ENCODE results near the gene UST.
"Not testable (repeated sequence)": the region's sequence is repeated elsewhere in the genome, so short reads cannot be mapped to it uniquely, and the experiment has no call there.

UST gene

GRCh38 chr6:148983101-148983761 is 236.4 kb downstream of the UST start:
- no peak for DNase-seq

DNA sequence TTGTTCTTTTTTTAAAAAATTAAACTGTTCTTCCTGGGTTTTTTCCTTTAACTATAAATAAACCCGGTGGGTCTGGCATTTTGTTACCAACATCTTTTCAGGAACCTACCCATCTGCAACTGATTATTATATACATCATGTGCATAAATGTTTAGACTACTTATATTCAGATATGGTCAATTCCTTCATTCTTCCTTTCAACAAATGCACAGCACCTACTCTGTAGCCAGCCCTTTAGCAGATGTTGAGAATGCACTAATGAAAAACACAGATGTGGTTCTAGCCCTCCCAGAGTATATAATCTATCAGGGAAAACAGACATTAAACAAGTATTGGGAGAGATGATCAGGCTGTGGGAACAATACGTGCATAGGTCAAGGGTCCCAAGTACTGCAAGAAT is 237.1 kb downstream of the UST start:
- no peak for DNase-seq

- no peak for DNase-seq
These were observed 237.8 kb downstream of the UST start for GRCh38 chr6:148984531-148985056.

GRCh38 chr6:148985499-148985898 is 238.7 kb downstream of the UST start:
- no peak for DNase-seq

DNA sequence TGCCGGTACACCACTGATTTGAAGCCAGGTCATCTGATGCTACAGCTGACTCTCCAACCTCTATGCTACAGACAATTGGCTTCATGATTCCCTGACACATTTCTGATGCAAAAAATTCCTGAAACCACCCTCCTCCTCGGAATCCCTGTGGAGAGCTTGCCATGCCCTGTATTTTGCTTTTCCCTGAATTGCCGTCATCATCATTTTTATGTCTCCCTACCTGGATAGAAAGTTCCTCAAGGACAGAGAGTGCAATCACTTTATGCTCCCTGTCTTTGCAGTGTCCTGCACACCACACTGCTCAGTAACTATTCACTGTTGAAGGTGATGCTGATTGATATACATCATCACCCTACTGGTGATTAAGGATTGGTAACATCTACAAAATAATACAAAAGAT is 239.8 kb downstream of the UST start:
- no peak for DNase-seq

DNA sequence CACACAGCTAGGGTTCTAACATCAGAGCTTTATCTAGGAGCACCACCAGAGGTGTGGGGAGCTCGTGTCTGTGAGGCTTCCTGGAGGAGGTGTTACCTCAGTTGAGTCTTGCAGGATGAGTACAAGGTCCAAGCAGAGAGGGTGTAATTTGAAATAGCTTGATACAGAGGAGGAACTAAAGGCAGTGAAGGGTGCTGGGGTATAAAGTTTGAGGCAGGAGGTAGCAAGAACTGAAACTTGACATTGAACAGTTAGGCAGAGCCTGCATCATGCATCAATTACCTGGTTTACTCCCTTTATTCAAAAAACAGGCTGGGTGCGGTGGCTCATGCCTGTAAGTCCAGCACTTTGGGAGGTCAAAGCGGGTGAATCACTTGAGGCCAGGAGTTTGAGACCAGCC is 241.2 kb downstream of the UST start:
- DNase-seq, result no peak

- DNase-seq, result no peak
These were observed 242.8 kb downstream of the UST start for GRCh38 chr6:148989585-148989984.

DNA sequence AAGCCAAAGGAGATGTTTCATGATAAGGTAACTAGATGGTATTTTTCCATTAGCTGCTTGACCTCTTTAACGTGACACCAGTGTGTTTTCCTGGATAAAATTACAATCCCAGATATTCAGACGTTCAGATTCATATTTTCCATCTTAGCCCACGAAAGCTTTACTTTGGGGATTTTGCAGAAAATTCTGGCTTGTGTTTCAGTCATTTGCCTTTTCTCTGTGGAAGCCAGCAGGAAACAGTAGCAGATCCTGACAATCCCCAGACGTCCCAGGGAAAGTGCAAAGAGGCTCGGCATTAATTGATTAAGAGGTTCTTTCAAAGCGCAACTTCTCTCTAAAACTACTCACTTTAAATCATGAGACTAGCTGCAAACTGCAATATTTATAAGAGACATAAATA is 243.6 kb downstream of the UST start:
- DNase-seq, result no peak

DNA sequence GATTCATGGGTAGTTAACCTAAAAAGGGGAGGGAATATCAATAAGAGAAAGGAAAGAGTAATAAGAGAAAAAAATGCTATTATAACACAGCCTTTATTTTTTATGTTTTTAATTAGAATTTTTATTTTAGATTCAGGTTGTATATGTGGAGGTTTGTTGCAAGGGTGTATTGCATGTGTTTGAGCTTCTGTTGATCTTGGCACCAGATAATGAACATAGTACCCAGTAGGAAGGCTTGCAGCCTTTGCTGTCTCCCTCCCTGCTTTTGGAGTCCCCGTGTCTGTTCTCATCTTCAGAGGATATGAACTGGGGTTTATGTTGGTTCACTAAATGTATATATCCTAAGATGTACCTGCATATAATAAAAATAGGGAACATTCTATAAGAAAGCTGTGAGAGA is 250.0 kb downstream of the UST start:
- no peak for DNase-seq

DNA sequence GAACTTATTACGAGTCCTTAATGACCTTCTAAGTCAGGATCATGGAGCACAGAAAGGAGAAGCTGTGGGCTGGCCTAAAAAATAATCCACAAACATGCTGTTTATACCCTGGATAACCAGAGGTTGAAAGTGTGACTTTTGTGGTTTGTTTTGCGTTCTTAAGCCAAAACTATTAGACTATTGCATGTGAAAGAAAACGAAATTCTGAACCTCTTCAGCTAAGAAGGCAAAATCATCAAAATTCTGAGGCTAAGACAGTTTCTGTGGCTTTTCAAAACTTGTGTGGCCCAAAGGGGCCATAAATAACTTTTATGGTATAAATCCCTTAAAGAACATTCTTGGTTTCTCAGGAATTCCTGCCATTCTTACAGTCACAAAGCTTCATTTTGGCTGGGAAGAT is 251.0 kb downstream of the UST start:
- no peak for DNase-seq

GRCh38 chr6:148998704-148999103 is 251.9 kb downstream of the UST start:
- no peak for DNase-seq

- DNase-seq, result no peak
These were observed 252.7 kb downstream of the UST start for GRCh38 chr6:148999501-148999900.

- no peak for DNase-seq
These were observed 253.2 kb downstream of the UST start for GRCh38 chr6:148999929-149000468.

GRCh38 chr6:149001422-149001821 is 254.6 kb downstream of the UST start:
- DNase-seq, result no peak

DNA sequence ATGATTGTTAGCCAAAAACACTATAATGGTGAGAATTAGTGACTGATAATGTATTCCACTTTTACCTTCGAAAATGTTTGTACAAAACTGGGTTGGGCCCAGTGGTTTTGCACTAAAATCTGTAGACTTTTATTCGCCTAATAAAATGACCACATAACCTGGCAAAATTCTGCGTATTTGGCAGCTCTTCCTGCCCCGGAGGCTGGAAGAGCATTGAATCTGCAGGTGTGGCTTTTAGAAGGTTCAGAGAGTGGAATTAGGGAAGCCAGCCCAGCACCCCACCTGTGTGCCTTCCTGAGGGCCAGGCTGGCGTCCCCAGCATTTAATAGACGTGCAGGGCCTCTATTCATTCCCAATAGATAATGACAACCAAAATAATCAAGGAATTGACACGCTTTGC is 256.7 kb downstream of the UST start:
- DNase-seq, result no peak

DNA sequence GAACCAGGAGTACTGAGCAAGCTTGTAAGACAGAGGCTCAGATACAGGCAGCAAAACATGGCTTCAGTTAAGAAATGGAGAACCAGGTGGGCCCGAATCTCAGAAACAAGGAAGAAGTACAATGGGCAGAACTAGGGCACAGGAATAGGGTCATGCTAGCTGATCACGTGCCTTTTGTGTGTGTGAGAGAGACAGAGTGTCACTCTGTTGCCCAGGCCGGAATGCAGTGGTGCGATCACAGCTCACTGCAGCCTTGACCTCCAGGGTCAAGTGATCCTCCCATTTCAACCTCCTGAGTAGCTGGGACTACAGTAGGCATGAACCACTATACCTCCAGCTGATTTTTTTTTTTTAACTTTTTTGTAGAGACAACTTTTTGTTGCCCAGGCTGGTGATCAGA is 257.8 kb downstream of the UST start:
- no peak for DNase-seq

- DNase-seq, result not testable (repeated sequence)
These were observed 259.4 kb downstream of the UST start for GRCh38 chr6:149006236-149006635.

GRCh38 chr6:149006671-149007070 is 259.8 kb downstream of the UST start:
- no peak for DNase-seq

DNA sequence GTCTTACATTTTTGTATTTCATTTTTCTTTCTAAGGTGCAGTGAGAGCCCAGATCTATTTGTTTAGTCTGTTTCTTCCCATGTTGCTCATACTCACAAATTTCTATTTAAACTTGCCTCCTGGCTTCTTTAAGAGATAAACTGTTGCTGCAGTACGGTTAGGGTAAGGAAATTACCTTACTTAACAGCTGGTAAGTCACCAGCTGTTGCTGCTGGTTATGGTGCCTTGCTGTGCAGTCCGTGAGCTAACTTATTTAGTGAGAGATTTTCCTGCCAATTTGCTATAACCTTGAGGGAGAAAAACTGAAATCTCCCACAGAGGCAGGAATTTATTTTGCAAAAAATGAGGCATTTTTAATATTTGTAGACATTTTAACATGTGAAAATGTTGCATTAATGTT is 261.0 kb downstream of the UST start:
- no peak for DNase-seq

DNA sequence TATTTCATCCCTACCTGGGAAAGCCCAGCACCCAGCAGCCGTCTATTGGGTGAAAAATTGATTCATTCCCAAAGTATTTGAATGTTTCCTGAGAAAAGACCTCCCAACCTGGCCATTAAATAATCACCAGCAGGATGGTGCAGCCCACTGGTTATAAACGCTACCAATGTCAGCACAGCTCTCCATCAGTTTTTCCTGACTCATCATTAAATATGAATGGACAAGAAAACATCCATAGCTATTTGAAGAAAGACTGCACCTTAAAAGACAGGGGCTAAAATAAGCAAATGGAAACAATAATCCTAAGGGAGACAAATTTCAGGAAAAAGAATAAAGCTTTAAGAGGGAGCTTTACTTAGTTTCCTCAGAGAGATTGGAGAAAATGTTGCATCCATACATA is 261.9 kb downstream of the UST start:
- DNase-seq, result no peak

DNA sequence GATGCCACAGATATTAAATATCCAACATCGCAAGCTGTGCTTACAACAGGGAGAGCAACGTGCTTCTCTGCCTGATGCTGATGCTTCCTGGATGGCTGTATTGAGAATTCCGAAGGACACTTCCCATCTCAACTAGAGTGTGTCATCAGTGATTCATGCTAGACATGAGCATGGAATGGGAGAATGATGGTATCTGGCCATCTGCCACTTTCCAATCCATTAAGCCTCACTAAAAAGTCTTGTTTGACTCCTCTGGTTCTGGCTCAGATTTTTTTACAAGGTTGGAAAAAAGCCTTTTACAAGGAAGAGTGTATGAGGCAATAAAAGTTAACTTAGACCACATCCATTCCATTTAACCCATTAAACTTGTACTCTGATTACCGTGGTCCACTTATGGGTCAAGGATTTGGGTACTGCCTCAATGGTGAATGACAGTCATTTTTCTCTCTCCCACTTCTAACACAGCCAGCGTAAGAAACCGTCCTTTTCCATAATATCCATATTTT is 265.3 kb downstream of the UST start:
- no peak for DNase-seq

DNA sequence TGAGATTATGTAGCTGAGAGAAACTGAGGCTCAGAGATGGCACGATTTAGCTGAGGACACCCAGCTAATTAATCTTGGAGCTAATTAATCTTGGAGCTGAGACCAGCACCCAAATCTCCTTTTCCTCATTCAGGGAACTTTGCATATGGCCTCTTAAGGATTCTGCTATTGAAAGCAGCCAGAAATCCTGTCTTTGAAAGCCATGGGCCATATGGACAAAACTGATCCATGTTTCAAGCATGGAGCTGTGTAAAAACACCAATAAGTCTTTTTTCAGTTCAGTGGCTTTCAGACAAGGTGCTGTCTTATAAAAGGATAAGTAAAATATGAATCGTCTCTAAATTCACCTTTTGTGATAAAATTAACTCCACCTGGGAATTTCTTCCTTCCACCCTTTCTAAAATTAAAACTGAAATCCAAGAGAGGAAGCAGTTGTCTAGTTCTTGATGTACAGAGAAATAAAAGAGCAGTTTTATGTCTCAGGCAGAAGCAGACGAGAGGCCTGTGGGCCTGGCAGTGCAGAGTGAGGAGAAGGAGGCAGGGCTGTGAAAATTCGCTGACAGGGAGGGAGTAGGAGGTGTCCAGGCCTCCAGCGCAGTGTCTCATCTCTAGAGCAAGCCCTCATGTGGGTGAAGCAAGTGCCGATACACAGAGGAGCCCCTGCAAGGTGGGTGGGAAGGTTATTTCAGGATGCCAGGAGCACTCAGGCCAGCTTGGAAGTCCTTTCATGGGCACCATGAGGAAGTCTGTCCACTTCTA is 266.9 kb downstream of the UST start:
- DNase-seq, result no peak

DNA sequence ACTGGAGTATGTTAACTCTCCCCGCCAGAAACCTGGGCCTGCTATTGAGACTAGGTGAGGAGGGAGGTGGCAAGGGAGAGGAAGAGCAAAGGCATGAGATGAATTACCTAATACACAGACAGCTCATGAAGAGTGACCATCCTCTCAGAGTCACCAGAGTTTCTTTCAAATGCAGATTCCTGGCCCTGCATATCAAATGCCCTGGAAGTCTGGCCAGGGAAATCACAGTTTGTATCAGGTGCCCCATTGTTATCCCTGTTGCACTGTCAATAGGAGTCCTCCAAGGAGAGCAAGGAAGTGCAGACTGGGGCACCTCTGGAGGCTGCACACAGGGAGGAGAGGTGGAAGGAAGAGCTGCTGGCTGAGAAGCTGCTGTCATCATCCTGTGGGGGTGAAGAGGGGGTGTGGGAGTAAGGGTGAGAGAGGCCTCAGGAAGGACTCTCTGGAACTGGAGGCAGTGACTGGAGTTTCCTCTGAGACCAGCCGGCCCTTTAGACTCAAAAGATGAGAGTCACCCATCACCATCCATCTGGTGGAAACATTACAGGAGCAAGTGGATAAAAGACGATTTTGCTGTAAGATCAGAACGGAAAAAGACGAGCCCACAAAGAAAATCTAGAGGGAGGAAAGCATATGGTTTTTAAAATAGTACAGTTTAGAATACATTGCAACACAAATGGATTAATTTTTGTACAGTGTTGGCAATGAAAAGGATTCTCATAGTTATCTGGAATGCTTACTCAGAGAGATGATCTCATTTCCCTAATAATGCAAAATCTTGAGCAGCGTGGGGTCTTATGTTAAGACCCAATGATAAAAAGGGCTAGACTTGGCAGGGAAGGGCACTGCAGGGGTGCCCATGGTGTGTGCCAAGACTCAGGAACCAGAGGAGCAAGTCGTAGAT is 268.1 kb downstream of the UST start:
- DNase-seq, result no peak

Measured in activated T-cell treated with anti-CD3 and anti-CD28 coated beads, Interleukin-2, amount 50 U/mL, for 48 hours (primary cell).